ENCODE measurements around the gene RNU6-1.

RNU6-1 gene

GRCh38 chr15:67839929-67840748 is at the start of gene RNU6-1:
TSS of gene RNU6-1 (minus strand) at chr15:67840045.
- peak; percentile 97 for DNase-seq

GRCh38 chr15:67887776-67888175 is 47.9 kb upstream of the RNU6-1 start:
- no peak for DNase-seq

- no peak for DNase-seq
These were observed 46.0 kb upstream of the RNU6-1 start for GRCh38 chr15:67885861-67886260.

GRCh38 chr15:67885175-67885523 is 45.3 kb upstream of the RNU6-1 start:
- no peak for DNase-seq

GRCh38 chr15:67884514-67885174 is 44.8 kb upstream of the RNU6-1 start:
- DNase-seq: peak; percentile 33

GRCh38 chr15:67884009-67884408 is 44.2 kb upstream of the RNU6-1 start:
- no peak for DNase-seq

GRCh38 chr15:67883234-67883773 is 43.5 kb upstream of the RNU6-1 start:
- no peak for DNase-seq

- DNase-seq: no peak
These were observed 42.8 kb upstream of the RNU6-1 start for GRCh38 chr15:67882487-67883233.

GRCh38 chr15:67880651-67881182 is 40.9 kb upstream of the RNU6-1 start:
- no peak for DNase-seq

GRCh38 chr15:67879440-67880129 is 39.7 kb upstream of the RNU6-1 start:
- DNase-seq: no peak

GRCh38 chr15:67878712-67879206 is 38.9 kb upstream of the RNU6-1 start:
- no peak for DNase-seq

- no peak for DNase-seq
These were observed 33.9 kb upstream of the RNU6-1 start for GRCh38 chr15:67873777-67874176.

GRCh38 chr15:67870868-67871408 is 31.1 kb upstream of the RNU6-1 start:
- DNase-seq: no peak

GRCh38 chr15:67869701-67870100 is 29.9 kb upstream of the RNU6-1 start:
- DNase-seq: no peak

- DNase-seq: no peak
These were observed 25.9 kb upstream of the RNU6-1 start for GRCh38 chr15:67865766-67866165.

GRCh38 chr15:67865331-67865730 is 25.5 kb upstream of the RNU6-1 start:
- DNase-seq: no peak

GRCh38 chr15:67863442-67863987 is 23.7 kb upstream of the RNU6-1 start:
- peak; percentile 67 for DNase-seq

- no peak for DNase-seq
These were observed 23.1 kb upstream of the RNU6-1 start for GRCh38 chr15:67862750-67863441.

- DNase-seq: no peak
These were observed 22.1 kb upstream of the RNU6-1 start for GRCh38 chr15:67861983-67862382.

- no peak for DNase-seq
These were observed 19.6 kb upstream of the RNU6-1 start for GRCh38 chr15:67859331-67859946.

- DNase-seq: no peak
These were observed 17.4 kb upstream of the RNU6-1 start for GRCh38 chr15:67857220-67857619.
